Measurements from ENCODE around the gene NSMCE1. TPM values are rescaled to one million over a fixed set of nuclear protein-coding genes. Genes with fewer than 3 reads are reported as not detected.

NSMCE1 gene
- total RNA-seq, 1 experiment from 2014 or later, result 19.3 TPM

GRCh38 chr16:27224741-27225300, 43.8 kb downstream of the NSMCE1 start:
- no CpG with 5 or more reads among the region's 19 CpGs for WGBS (ENCODE audit: extremely low coverage, insufficient read length, low lambda C conversion rate)
- Histone ChIP-seq H3K27me3 (ENCODE audit: insufficient read depth, low read length) (no peaks in the 10 kb centered on the region), H3K4ac (ENCODE audit: low read depth, low read length) (no peak overlapping the region), H3K9me3 (ENCODE audit: control insufficient read depth, low read depth, low read length) (no peaks in the 10 kb centered on the region), H3K14ac (ENCODE audit: insufficient read depth, low read length) (no peak overlapping the region), H2AFZ (ENCODE audit: low read length) (no peak overlapping the region), H3K27ac (ENCODE audit: insufficient read length, low read depth, low read length) (no peak overlapping the region), H2BK20ac (ENCODE audit: low read depth, low read length, poor library complexity, severe bottlenecking) (no peak overlapping the region), H2BK15ac (ENCODE audit: low read depth, low read length) (no peak overlapping the region), H3K4me1 (ENCODE audit: insufficient read depth, low read length) (no peaks in the 10 kb centered on the region), H4K91ac (ENCODE audit: insufficient read length, low read depth, low read length) (no peak overlapping the region), H2BK12ac (ENCODE audit: insufficient read length, low read depth, low read length) (no peak overlapping the region), H2BK120ac (ENCODE audit: low read depth, low read length, poor library complexity, severe bottlenecking) (no peak overlapping the region), H3K23ac (ENCODE audit: insufficient read length, low read depth, low read length) (no peak overlapping the region), H3K56ac (ENCODE audit: insufficient read length, low read depth, low read length) (no peak overlapping the region), H3K9ac (ENCODE audit: extremely low read depth, insufficient read length, low read length) (no peak overlapping the region), H2AK5ac (ENCODE audit: insufficient read length, low read length) (no peak overlapping the region), H4K8ac (replicated peaks; ENCODE audit: insufficient read length, low read depth, low read length) (no peak overlapping the region), H4K20me1 (ENCODE audit: control insufficient read depth, insufficient read depth, insufficient read length) (no peaks in the 10 kb centered on the region), H3K79me1 (ENCODE audit: insufficient read depth, low read depth, low read length, poor library complexity, severe bottlenecking) (no peaks in the 10 kb centered on the region), H3T11ph (ENCODE audit: low read length) (no peak overlapping the region), H3K4me2 (ENCODE audit: insufficient read depth, insufficient read length, low read length) (no peak overlapping the region), H2BK5ac (ENCODE audit: insufficient read length, low read length) (no peak overlapping the region), H3K79me2 (ENCODE audit: insufficient read depth, low read length) (no peaks in the 10 kb centered on the region), H3K23me2 (ENCODE audit: insufficient read length, low read depth, low read length, poor library complexity, severe bottlenecking) (no peaks in the 10 kb centered on the region), H3K18ac (ENCODE audit: insufficient read length, low read depth, low read length) (no peak overlapping the region), H4K5ac (ENCODE audit: insufficient read length, low read depth, low read length) (no peak overlapping the region)
- no peak for TF ChIP-seq CTCF (conservative IDR thresholded peaks at IDR 0.05)
- Mint-ChIP-seq H3K36me3 (ENCODE audit: insufficient read depth in 1 of 3, low read depth in 3 of 3) (no peaks in the 10 kb centered on the region; a peak in 2 of 7 replicates), H3K27ac (0 out of 7 replicates have a peak overlapping the region, but pooled peaks of 1 of the 3 experiments have one; percentile 61), H3K4me3 (no peak overlapping the region), H3K4me1 (peaks cover 4 to 7% of the 10 kb centered on the region in 2 experiments; a peak in 2 of 4 replicates), H3K27me3 (ENCODE audit: low read depth) (no peaks in the 10 kb centered on the region), H3K9me3 (no peaks in the 10 kb centered on the region)
- DNase-seq, result no peak

All from H9 (cell line).